Adrenal gland (tissue), 5 donors: ENCODE results near the gene TNIK.

ENCODE experiments used
- POLR2A ChIP-seq, 2 donors: fragments of 450-650 bp; IDR thresholded peaks; one replicate each; pipeline ENCODE4 v1.6.1; 2017; ENCODE audit warnings: antibody characterized with exemption in 2 of 2, mild to moderate bottlenecking in 2 of 2, moderate library complexity in 1 of 2
- TF ChIP-seq, protein P1 (sequence below), 6 experiments: fragments of 450-650 bp in 4 of 6; fragments of 200-600 bp in 2 of 6; sonication (generic) in 1 of 6; IDR thresholded peaks; 1 replicate in 5 of 6; 2 replicates in 1 of 6; pipeline versions ENCODE4 v1.5.1 to v1.8.0; 2016 to 2021; ENCODE audit warnings: antibody characterized with exemption in 6 of 6, mild to moderate bottlenecking in 2 of 6, moderate library complexity in 1 of 6
- donor health status: DM: no; HTN: no; CAD: no.

DNA sequence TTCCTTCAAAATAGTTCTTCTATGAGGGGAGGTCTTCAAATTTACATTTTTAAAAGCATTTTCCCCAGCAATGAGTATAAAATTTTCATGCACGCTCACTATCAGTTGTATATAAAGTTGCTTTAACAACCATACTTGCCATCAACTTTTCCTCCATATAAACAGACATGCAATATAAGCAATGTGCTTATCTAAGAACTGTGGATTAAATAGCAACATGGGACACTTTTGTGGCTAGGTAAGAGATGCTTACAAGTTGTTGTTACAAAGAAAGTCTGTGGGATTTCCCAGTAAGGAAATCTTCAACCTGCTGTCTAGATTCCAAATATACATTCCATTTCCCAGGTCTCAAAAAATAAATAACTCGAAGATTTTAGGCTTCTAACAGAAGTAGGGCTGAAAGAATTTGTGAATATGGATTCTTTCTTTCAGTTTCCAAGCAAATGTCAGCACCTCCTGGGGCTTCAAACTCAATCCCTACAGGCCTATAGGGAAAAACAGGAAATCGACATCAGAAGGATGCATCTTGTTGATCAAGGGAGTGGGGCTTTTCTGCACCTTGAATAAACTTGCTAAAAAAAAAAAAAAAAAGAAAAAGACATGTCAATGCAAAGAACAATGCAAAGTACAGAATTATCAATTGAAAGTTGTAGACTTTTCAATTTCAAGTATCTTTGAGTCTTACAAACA, 16.1 kb downstream of the TNIK start:
- no peak for TF ChIP-seq POLR2A (IDR thresholded peaks at IDR 0.05)
- TF ChIP-seq, protein P1, sequence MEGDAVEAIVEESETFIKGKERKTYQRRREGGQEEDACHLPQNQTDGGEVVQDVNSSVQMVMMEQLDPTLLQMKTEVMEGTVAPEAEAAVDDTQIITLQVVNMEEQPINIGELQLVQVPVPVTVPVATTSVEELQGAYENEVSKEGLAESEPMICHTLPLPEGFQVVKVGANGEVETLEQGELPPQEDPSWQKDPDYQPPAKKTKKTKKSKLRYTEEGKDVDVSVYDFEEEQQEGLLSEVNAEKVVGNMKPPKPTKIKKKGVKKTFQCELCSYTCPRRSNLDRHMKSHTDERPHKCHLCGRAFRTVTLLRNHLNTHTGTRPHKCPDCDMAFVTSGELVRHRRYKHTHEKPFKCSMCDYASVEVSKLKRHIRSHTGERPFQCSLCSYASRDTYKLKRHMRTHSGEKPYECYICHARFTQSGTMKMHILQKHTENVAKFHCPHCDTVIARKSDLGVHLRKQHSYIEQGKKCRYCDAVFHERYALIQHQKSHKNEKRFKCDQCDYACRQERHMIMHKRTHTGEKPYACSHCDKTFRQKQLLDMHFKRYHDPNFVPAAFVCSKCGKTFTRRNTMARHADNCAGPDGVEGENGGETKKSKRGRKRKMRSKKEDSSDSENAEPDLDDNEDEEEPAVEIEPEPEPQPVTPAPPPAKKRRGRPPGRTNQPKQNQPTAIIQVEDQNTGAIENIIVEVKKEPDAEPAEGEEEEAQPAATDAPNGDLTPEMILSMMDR (IDR thresholded peaks at IDR 0.05) = no peak
